C4-2B (cell line): Measurements from ENCODE around the gene CREB3.

ENCODE experiments used
- CTCF ChIP-seq: fragments of 450-650 bp; conservative IDR thresholded peaks from 2 replicates; pipeline ENCODE4 v1.5.1; 2017; ENCODE audit warnings: mild to moderate bottlenecking
- ZFX ChIP-seq: fragments of 450-650 bp; IDR thresholded peaks from 2 replicates; pipeline ENCODE4 v1.6.1; 2017

DNA sequence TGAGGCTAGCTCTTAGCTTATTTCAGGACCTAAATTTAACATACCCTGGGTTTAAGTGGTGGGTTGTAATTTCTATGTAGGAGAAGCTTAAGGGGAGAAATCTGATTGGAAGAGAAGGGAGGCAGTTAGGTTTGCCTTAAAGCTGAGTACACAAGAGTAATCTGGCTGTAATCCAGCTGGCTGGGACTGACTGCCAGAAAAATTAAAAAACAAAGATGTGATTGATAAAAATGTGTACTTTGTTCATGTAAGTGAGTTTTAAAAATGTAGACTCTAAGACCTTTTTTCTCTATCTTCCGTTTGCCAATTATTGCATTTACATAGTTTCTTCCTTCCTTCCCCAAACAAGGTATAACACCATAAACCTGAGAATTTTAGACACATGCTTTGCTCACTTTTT is 39.1 kb downstream of the CREB3 start:
- no peak for TF ChIP-seq CTCF
- no peak for TF ChIP-seq ZFX
